Brain microvascular endothelial cell (primary cell): ENCODE measurements around the gene ACTL8.

ENCODE experiments used
- DNase-seq: peaks from one replicate; pipeline ENCODE4 v3.0.0-alpha.2; 2020
- H3K27ac ChIP-seq: fragments of 250-450 bp; sonication (Bioruptor Pico); 2 replicates; pipeline ENCODE4 v1.5.1; 2020; ENCODE audit warnings: mild to moderate bottlenecking, moderate library complexity
- H3K27me3 ChIP-seq: fragments of 250-450 bp; sonication (Bioruptor Pico); replicated peaks from 2 replicates; pipeline ENCODE4 v1.5.1; 2020; ENCODE audit warnings: mild to moderate bottlenecking
- H3K36me3 ChIP-seq: fragments of 250-450 bp; sonication (Bioruptor Pico); replicated peaks from 2 replicates; pipeline ENCODE4 v1.5.1; 2020; ENCODE audit warnings: mild to moderate bottlenecking
- H3K4me3 ChIP-seq: 2 replicates; pipeline ENCODE4 v1.5.1; 2011; ENCODE audit warnings: low read depth, mild to moderate bottlenecking, control low read depth, low read length, moderate library complexity
- in situ Hi-C: cut with HindIII; loops from 2 replicates; pipeline ENCODE4 v1.10.0; 2017; ENCODE audit warnings: low sequenced_read_pairs, low pct_ligation_motif_present
- TF ChIP-seq, protein P1 (sequence below): IDR thresholded peaks from 2 replicates; pipeline ENCODE4 v1.5.1; 2011; ENCODE audit warnings: low read depth, mild to moderate bottlenecking, moderate library complexity, low read length, control low read depth, inconsistent platforms; ENCODE audit errors: missing control alignments

ACTL8 gene

GRCh38 chr1:17725084-17725719, 29.9 kb upstream of the ACTL8 start:
- in situ Hi-C loops = no loop called here
- H3K27me3 ChIP-seq = no peaks in the 10 kb centered on the region

DNA sequence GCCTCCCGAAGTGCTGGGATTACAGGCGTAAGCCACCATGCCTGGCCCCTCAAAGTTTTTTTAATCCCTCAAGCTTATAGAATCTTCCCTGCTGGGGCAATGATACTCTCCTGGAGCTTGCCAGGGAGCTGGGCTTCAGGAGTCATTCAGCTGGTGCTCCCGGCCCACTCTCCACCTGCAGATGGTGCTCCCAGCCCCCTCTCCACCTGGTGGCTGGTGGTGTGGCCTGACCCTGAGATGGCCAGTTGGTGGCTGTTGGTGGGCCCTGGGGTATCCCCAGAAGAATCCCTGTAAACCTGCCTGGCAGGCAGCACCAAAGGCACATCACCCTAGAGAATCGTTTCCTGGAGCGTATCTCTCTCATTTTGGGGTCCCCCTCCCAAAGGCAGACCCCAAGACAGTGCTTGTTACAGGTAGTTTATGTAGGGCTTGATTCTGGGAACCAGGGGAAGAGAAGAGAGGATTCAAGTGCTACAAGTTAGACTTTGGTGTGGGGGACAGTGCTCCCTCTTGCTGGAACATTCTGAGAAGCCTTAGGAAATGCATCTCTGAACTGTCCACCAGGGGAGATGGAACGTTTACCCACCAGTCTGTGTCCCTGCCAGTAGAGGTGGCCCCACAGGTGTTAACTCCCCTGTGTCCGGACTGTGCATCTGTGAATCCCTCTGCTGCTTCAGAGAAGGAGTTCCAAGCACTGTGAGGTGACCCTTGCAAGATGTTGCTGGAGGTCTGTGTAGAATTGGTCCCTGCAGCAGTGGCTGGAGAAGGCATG, 29.1 kb upstream of the ACTL8 start:
- H3K4me3 ChIP-seq = no peak overlapping the region
- DNase-seq = no peak
- in situ Hi-C loops = no loop called here
- no peak overlapping the region for H3K27ac ChIP-seq
- TF ChIP-seq, protein P1, sequence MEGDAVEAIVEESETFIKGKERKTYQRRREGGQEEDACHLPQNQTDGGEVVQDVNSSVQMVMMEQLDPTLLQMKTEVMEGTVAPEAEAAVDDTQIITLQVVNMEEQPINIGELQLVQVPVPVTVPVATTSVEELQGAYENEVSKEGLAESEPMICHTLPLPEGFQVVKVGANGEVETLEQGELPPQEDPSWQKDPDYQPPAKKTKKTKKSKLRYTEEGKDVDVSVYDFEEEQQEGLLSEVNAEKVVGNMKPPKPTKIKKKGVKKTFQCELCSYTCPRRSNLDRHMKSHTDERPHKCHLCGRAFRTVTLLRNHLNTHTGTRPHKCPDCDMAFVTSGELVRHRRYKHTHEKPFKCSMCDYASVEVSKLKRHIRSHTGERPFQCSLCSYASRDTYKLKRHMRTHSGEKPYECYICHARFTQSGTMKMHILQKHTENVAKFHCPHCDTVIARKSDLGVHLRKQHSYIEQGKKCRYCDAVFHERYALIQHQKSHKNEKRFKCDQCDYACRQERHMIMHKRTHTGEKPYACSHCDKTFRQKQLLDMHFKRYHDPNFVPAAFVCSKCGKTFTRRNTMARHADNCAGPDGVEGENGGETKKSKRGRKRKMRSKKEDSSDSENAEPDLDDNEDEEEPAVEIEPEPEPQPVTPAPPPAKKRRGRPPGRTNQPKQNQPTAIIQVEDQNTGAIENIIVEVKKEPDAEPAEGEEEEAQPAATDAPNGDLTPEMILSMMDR = peak; percentile 14
- H3K36me3 ChIP-seq = no peaks in the 10 kb centered on the region
- no peaks in the 10 kb centered on the region for H3K27me3 ChIP-seq

More at GRCh38 chr1:17725084-17725719, 29.9 kb upstream of the ACTL8 start:
- TF ChIP-seq, protein P1 = no peak
- Histone ChIP-seq H3K27ac (no peak overlapping the region), H3K36me3 (no peaks in the 10 kb centered on the region), H3K4me3 (no peak overlapping the region)
- no peak for DNase-seq

DNA sequence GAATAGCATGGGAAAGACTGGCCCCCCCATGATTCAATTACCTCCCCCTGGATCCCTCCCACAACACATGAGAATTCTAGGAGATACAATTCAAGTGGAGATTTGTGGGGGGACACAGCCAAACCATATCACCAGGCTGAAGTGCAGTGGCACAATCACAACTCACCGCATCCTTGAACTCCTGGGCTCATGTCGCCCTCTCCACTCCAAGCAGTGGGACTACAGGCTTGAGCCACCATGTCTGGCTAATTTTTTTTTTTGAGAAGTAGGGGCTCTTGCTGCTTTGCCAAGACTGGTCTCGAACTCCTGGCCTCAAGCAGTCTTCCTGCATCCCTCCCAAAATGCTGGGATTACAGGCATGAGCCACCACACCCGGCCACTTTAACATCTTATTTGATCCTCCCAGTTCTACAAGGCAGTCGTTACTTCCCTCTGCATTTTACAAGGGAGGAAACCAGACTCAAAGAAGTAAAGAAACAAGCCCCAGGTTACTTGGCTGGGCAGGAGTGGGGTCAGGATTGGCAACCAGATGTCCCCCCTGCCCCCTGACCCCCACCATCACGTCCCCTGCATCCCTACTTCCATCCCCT, 26.9 kb upstream of the ACTL8 start:
- no peak overlapping the region for H3K27ac ChIP-seq
- TF ChIP-seq, protein P1 = no peak
- DNase-seq = no peak
- no peaks in the 10 kb centered on the region for H3K27me3 ChIP-seq
- no peaks in the 10 kb centered on the region for H3K36me3 ChIP-seq
- in situ Hi-C loops = no loop called here
- H3K4me3 ChIP-seq = no peak overlapping the region

DNA sequence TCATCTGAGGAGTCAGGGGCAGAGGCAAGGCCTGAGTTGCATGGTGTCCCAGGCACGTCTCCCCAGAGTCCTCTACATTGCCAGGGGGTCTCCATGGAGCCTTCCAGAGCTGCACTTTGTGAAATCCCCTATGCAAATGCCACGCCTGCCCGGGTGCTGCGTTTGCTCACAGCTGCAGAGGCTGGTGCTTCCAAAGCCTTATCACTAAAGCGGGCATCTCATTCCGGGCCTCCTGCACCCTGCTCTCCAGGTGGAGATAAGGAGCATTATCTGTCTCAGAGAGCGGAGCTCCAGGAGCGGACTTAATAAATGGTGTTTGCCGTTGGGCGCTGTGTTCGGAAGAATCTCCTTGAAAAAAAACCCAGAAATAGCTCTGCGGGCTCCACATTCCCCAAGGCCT, 25.9 kb upstream of the ACTL8 start:
- TF ChIP-seq, protein P1 = no peak
- Histone ChIP-seq H3K36me3 (no peaks in the 10 kb centered on the region), H3K27me3 (no peaks in the 10 kb centered on the region), H3K27ac (no peak overlapping the region), H3K4me3 (no peak overlapping the region)
- in situ Hi-C loops = no loop called here
- DNase-seq = no peak

DNA sequence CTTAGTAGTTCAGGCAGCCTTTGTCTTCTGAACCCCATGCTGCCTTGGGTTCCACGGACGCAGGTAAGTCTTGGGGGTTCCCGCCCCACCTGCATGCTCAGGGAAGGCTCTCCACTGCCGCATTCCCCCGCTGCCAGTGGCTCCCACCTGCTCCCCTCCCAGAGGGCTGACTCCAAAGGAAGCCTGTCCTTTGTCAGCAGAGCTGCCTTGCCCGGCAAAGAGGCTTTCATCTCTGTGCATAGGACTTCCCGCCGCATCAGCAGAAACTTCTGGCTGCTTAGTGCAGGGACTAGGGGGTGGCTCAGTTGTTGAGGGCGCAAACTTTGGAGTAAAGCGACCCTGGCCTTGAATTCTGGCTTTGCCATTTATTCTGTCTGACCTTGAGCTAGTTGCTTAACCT, 25.2 kb upstream of the ACTL8 start:
- no peak for DNase-seq
- H3K36me3 ChIP-seq = no peaks in the 10 kb centered on the region
- no peaks in the 10 kb centered on the region for H3K27me3 ChIP-seq
- TF ChIP-seq, protein P1 = no peak
- H3K4me3 ChIP-seq = no peak overlapping the region
- in situ Hi-C loops = no loop called here
- no peak overlapping the region for H3K27ac ChIP-seq
